Dendritic cell treated with granulocyte-macrophage colony-stimulating factor and Interleukin-4, amounts not matched to agents 40 ng/mL and 50 ng/mL, for 4 days (primary cell): ENCODE results near the gene PRR14L.
"Not testable (repeated sequence)": the region's sequence is repeated elsewhere in the genome, so short reads cannot be mapped to it uniquely, and the experiment has no call there.

Source experiments
- H3K27ac Mint-ChIP-seq: one replicate; pipeline ENCODE4 v1.8.0; 2022; ENCODE audit warnings: mild to moderate bottlenecking, mixed read lengths
- H3K27me3 Mint-ChIP-seq: one replicate; pipeline ENCODE4 v1.8.0; 2022; ENCODE audit warnings: mild to moderate bottlenecking, mixed read lengths
- H3K36me3 Mint-ChIP-seq: one replicate; pipeline ENCODE4 v1.8.0; 2022; ENCODE audit warnings: low read depth, mixed read lengths
- H3K4me1 Mint-ChIP-seq: one replicate; pipeline ENCODE4 v1.8.0; 2022; ENCODE audit warnings: low read depth, mixed read lengths
- H3K4me3 Mint-ChIP-seq: one replicate; pipeline ENCODE4 v1.8.0; 2022; ENCODE audit warnings: mild to moderate bottlenecking, moderate library complexity, mixed read lengths
- H3K9me3 Mint-ChIP-seq: one replicate; pipeline ENCODE4 v1.8.0; 2022; ENCODE audit warnings: mixed read lengths
- intact Hi-C: fragments of 100-400 bp; cut with micrococcal nuclease; formaldehyde crosslinking; loops from one replicate; pipeline ENCODE4 v1.15.0; 2022

Gene PRR14L

DNA sequence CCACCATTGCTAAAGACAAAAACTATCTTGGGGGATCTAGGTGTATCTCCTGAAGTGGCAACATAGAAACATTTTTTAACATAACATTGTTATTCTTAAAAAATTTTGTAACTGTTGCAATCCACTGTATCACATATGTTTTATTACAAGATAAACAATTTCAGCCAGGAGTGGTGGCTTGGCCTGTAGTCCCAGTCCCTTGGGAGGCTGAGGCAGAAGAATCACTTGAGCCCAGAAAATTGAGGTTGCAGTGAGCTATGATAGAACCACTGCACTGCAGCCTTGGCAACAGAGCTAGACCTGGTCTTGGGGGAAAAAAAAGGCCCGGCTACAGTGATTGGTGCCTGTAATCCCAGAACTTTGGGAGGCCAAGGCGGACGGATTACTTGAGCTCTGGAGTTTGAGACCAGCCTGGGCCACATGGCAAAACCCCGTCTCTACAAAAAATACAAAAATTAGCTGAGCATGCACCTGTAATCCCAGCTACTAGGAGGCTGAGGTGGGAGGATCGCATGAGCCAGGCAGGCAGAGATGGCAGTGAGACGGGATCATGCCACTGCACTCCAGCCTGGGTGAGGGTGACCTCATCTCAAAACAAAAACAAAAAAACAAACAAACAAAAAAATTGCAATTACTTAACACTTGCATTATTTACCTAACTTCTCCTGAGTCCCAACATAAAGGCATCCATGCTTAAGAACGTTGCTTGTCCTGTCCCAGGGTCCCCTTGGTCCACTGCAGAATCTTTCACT, 2.3 kb upstream of the PRR14L start:
- intact Hi-C loops = loop anchor here (5.0 kb wide), 1 partner anchor 90 kb away; the partner anchor contains the start of gene PISD
- Mint-ChIP-seq H3K4me3 (no peak overlapping the region), H3K9me3 (no peaks in the 10 kb centered on the region), H3K27ac (peak overlapping the region; percentile 97), H3K36me3 (peaks cover 34% of the 10 kb centered on the region), H3K4me1 (peaks cover 64% of the 10 kb centered on the region), H3K27me3 (no peaks in the 10 kb centered on the region)

DNA sequence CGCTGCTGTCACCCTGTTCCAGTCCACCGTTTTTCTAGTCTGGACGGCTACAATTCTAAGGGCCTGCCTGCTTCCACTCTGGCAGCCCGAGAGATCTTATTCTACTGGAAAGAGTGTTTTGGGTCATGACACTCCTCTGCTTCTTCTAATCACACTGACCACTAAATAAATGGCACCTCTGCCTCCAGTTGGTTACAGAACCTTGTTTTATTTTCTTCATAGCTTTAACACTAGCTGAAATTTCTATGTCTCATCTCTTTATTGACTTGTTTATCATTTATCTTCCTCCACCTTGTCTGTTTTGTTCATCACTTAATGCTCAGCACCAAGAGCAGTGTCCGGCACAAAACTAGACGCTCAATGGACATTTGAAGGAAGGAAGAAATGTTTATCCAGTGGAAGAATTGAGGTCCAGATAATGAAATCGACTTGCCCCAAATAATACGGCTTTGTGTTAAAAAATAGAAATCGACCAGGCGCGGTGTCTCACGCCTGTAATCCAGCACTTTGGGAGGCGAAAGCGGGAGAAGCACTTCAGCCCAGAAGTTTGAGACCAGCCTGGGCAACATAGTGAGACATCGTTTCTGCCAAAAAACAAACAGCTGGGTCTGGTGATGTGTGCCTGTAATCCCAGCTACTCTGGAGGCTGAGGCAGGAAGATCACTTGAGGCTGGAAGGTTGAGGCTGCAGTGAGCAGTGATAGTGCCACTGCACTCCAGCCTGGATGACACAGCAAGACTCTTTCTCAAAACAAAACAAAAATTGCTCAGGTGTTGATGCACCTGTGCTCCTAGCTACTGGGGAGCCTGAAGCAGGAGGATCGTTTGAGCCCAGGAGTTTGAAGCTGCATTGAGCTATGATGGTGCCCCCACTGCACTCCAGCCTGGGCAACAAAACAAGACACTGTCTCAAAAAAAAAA, 693 bp upstream of the PRR14L start:
- intact Hi-C loops = loop anchor here (5.0 kb wide), 1 partner anchor 88 kb away; the partner anchor contains the start of gene PISD
- Mint-ChIP-seq H3K4me3 (peak overlapping the region; percentile 85), H3K27ac (peak overlapping the region; percentile 97), H3K36me3 (peaks cover 47% of the 10 kb centered on the region), H3K27me3 (no peaks in the 10 kb centered on the region), H3K4me1 (peaks cover 68% of the 10 kb centered on the region), H3K9me3 (no peaks in the 10 kb centered on the region)

DNA sequence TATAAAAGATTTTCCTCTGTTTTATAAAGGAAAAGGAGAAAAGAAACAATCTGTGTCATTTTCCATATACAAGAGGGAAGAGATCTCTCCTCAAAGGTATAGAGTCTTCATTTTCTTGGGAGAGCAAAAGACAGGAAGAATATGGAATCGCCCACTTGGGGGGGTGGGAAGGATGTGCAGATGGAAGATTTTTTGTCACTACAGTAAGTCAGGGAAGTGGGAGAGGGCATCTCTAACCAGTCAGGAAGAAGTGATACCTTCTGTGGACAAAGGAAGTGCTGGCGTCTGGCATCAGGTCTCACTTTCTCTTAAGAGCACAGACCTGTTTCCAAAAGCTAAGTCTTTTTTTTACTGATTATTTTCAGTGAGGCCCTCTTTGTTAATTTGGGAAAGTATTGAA, 1.4 kb downstream of the PRR14L start:
- Mint-ChIP-seq H3K27ac (peak overlapping the region; percentile 97), H3K4me1 (peaks cover 59% of the 10 kb centered on the region), H3K4me3 (peak overlapping the region; percentile 85), H3K27me3 (no peaks in the 10 kb centered on the region), H3K36me3 (peaks cover 47% of the 10 kb centered on the region), H3K9me3 (no peaks in the 10 kb centered on the region)
- intact Hi-C loops = loop anchor here (5.0 kb wide), 1 partner anchor 71 kb away; no protein-coding TSS in a partner anchor

DNA sequence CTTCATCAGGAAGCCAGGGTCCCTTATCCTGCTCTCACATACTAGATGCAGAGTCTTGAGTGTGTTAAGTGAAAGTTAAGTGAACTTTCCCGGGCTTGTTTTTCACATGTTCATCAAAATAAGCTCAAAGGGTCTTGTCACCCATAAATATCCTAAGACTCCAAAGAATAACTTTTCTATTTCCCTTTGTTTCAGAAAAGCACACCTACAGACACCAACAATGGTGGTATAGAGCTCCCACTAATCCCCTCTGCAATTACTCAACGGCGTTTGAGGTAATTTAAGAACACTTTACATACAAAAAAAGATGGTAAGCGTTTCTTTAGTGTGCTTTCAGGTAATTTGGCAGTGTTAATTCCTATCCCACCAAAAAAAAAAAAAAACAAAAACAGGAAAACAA, 2.5 kb downstream of the PRR14L start:
- Mint-ChIP-seq H3K27me3 (no peaks in the 10 kb centered on the region), H3K36me3 (peaks cover 56% of the 10 kb centered on the region), H3K4me1 (peaks cover 56% of the 10 kb centered on the region), H3K4me3 (no peak overlapping the region), H3K9me3 (no peaks in the 10 kb centered on the region), H3K27ac (no peak overlapping the region)
- intact Hi-C loops = loop anchor here (5.0 kb wide), 1 partner anchor 70 kb away; no protein-coding TSS in a partner anchor

DNA sequence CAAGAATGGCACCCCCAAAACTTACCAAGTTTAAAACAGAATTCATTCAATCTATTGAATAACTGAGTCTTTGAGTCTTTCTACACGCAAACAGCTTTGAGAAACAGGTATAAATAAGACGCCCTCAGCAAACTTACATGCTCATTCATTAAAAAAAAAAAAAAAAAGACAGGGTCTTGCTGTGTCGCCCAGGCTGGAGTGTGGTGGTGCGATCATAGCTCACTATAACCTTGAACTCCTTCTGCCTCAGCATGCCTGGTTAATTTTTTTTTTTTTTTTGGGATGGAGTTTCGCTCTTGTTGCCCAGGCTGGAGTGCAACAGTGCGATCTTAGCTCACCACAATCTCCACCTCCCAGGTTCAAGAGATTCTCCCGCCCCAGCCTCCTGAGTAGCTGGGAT, 6.1 kb downstream of the PRR14L start:
- intact Hi-C loops = no loop called here
- Mint-ChIP-seq H3K9me3 (no peaks in the 10 kb centered on the region), H3K27ac (no peak overlapping the region), H3K4me1 (peaks cover 59% of the 10 kb centered on the region), H3K4me3 (no peak overlapping the region), H3K36me3 (peaks cover 78% of the 10 kb centered on the region), H3K27me3 (no peaks in the 10 kb centered on the region)

DNA sequence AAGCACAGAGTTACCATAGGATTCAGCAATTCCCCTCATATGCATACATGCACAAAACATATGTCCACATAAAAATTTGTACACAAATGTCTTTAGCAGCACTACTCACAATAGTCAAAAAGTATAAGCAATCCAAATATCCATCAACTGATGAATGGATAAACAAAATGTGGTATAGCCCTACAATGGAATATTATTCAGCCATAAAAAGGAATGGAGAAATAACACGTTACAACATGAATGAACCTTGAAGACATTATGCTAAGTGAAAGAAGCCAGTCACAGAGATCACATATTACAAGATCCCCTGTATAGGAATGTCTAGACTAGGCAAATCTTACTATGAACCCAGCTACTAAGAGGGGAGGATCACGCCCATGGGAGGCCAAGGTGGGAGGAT, 7.2 kb downstream of the PRR14L start:
- Mint-ChIP-seq H3K4me1 (peaks cover 57% of the 10 kb centered on the region), H3K9me3 (no peaks in the 10 kb centered on the region), H3K4me3 (no peak overlapping the region), H3K27ac (no peak overlapping the region), H3K27me3 (no peaks in the 10 kb centered on the region), H3K36me3 (peaks cover 86% of the 10 kb centered on the region)
- intact Hi-C loops = no loop called here

DNA sequence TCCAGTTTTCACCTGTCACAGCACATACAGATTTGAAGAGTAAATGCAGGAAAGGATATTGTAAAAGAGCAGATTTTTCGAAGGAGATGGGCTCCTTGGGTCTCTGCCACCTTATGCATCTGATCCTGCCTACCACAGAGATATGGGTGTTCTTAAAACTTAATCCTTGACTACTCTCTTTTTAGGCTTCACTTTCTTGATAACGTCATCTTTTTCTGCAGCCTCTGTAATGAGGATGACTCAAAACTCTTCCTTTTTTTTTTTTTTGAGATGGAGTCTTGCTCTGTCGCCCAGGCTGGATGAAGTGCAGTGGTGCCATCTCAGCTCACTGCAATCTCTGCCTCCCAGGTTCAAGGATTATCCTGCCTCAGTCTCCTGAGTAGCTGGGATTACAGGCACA, 7.8 kb downstream of the PRR14L start:
- Mint-ChIP-seq H3K4me3 (no peak overlapping the region), H3K4me1 (peaks cover 51% of the 10 kb centered on the region), H3K9me3 (no peaks in the 10 kb centered on the region), H3K36me3 (peaks cover 86% of the 10 kb centered on the region), H3K27ac (peak overlapping the region; percentile 60), H3K27me3 (no peaks in the 10 kb centered on the region)
- intact Hi-C loops = no loop called here

DNA sequence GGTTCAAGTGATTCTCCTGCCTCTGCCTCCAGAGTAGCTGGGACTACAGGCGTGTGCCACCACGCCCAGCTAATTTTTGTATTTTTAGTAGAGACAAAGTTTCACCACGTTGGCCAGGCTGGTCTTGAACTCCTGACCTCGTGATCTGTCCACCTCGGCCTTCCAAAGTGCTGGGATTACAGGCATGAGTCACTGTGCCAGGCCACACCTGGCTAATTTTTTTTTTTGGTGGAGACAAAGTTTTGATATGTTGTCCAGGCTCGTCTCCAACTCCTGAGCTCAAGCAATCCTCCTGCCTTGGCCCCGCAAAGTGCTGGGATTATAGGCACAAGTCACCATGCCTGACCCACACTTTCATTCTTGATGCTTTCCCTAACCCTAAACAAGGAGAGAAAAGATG, 9.6 kb downstream of the PRR14L start:
- H3K4me1 Mint-ChIP-seq = peaks cover 48% of the 10 kb centered on the region
- H3K27me3 Mint-ChIP-seq, H3K4me3 Mint-ChIP-seq, intact Hi-C loops, H3K9me3 Mint-ChIP-seq, H3K27ac Mint-ChIP-seq: not testable (repeated sequence)
- peaks cover 92% of the 10 kb centered on the region for H3K36me3 Mint-ChIP-seq

DNA sequence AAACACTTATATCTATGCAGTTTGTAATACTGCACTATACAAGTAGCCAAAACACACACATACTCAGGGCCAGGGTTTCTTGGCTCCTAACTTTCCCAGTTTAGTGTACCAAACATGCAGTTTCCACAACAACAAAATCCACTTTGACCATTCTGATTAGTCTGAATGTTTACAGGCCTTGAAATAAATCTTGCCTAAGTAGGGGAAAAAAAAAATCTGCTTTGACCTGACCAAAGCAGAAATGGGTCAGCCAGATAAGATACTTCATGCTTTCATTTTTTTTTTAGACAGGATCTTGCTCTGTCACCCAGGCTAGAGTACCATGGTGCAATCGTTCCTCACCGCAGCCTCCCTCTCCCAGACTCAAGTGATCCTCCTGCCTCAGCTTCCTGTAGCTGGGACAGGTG, 10.1 kb downstream of the PRR14L start:
- Mint-ChIP-seq H3K4me1 (peaks cover 45% of the 10 kb centered on the region), H3K36me3 (peaks cover 96% of the 10 kb centered on the region), H3K9me3 (no peaks in the 10 kb centered on the region), H3K27me3 (no peaks in the 10 kb centered on the region), H3K4me3 (no peak overlapping the region), H3K27ac (no peak overlapping the region)
- intact Hi-C loops = no loop called here

DNA sequence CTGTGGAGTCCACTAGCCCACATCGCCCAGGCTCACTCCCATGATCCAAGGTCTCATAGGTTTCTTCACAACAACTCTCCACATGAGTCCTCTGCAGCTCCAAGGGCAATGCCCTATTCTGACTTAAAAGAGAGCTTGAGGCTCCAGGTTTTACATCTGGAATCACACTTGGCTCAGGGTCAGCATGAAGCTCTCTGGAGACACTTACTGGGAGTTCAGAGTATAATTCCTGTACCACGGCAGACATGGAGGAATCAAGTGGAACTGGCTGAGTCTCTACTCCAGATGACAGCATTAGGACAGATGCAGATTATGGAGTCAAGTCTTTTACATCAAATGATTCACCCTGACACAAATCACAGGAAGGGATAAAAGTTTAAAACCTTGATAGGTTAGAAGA, 11.4 kb downstream of the PRR14L start:
- Mint-ChIP-seq H3K4me3 (no peak overlapping the region), H3K27ac (no peak overlapping the region), H3K27me3 (no peaks in the 10 kb centered on the region), H3K9me3 (no peaks in the 10 kb centered on the region), H3K4me1 (peaks cover 39% of the 10 kb centered on the region), H3K36me3 (peaks cover 97% of the 10 kb centered on the region)
- intact Hi-C loops = no loop called here

DNA sequence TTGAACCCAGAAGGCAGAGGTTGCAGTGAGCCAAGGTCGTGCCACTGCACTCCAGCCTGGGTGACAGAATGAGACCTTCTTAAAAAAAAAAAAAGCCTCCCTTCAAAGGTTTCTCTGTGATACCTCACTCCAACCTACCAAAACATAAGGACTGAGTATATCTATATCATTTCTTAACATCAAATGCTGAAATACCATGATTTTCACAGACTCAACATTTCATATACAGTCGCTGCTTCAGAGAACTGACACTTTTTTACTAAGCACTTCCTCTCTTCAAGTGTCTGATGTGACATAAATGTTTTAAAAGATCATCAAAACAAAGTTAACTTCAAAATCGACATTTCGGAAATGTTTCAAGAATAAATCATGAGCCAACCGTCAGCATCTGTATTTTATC, 12.0 kb downstream of the PRR14L start:
- intact Hi-C loops = no loop called here
- Mint-ChIP-seq H3K36me3 (peaks cover 98% of the 10 kb centered on the region), H3K9me3 (no peaks in the 10 kb centered on the region), H3K27ac (no peak overlapping the region), H3K27me3 (no peaks in the 10 kb centered on the region), H3K4me1 (peaks cover 37% of the 10 kb centered on the region), H3K4me3 (no peak overlapping the region)

DNA sequence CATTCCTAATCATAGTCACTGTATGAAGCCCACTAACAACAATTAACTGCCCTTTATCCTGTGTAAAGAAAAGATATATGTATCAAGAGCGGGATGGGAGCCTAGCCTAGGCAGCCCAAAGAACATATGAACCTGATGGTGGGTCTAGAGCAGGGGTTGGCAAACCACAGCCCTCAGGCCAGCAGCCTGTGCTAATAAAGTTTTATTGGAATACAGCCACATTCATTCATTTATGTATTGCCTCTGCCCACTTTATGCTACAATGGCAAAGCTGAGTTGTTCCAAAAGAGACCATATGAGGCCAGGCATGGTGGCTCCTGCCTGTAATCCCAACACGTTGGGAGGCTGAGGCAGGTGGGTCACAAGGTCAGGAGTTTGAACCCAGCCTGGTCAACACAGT, 13.5 kb downstream of the PRR14L start:
- no peak overlapping the region for H3K4me3 Mint-ChIP-seq
- H3K9me3 Mint-ChIP-seq = no peaks in the 10 kb centered on the region
- peaks cover 22% of the 10 kb centered on the region for H3K4me1 Mint-ChIP-seq
- no peaks in the 10 kb centered on the region for H3K27me3 Mint-ChIP-seq
- peaks cover 93% of the 10 kb centered on the region for H3K36me3 Mint-ChIP-seq
- no peak overlapping the region for H3K27ac Mint-ChIP-seq
- intact Hi-C loops = no loop called here

DNA sequence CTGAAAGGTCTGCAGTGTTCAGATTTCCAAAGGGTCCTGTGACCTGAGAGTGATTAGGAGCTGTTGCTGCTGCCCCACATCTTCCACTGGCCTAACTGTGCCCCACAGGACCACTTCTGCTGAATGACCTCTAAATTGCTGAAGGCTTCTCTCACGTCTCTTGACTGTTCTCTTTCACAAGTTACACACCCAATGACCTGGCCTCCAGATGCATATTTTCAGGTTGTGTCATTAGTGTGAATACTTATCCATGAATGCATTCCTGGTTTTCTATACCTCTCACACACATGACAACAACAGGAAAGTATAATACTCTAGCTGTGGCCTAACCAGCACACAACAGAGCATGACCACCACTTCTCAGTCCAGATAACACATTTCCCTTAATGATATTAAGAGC, 15.4 kb downstream of the PRR14L start:
- Mint-ChIP-seq H3K36me3 (peaks cover 85% of the 10 kb centered on the region), H3K4me1 (peaks cover 10% of the 10 kb centered on the region), H3K27me3 (no peaks in the 10 kb centered on the region), H3K27ac (no peak overlapping the region), H3K9me3 (no peaks in the 10 kb centered on the region), H3K4me3 (no peak overlapping the region)
- intact Hi-C loops = no loop called here

DNA sequence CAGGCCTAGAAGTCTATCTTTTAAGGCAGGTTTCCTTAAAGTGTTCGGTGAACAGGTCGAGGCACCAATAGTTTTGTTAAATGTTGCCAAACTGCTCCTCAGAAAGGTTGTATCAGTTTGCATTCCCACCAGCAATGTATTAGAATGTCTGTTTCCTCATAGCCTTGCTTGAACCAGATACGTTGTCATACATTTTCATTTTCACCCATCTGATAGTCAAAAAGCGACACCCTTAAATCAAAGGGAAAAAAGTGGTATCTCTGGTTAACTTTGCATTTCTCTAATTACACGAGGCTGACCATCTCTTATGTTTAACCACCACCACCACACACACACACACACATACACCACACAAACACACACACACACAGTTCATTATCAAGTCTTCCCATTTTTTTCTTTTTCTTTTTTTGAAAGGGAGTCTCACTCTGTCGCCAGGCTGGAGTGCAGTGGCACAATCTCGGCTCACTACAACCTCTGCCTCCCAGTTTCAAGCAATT, 16.3 kb downstream of the PRR14L start:
- no peak overlapping the region for H3K4me3 Mint-ChIP-seq
- intact Hi-C loops = no loop called here

More for the DNA sequence above, 16.3 kb downstream of the PRR14L start:
- Mint-ChIP-seq H3K27me3 (no peaks in the 10 kb centered on the region), H3K4me1 (peaks cover 9% of the 10 kb centered on the region), H3K27ac (no peak overlapping the region), H3K9me3 (no peaks in the 10 kb centered on the region), H3K36me3 (peaks cover 79% of the 10 kb centered on the region)
